Mucosa of descending colon (tissue), 3 donors: ENCODE data around the gene MYO16. TPM values are rescaled to one million over a fixed set of nuclear protein-coding genes. Genes with fewer than 3 reads are reported as not detected.

Experiments
- ATAC-seq: fragments of 200-7000 bp; cut with Tn5 transposase; one replicate; pipeline ENCODE4 v1.9.1; 2020; ENCODE audit warnings: mild to moderate bottlenecking, moderate library complexity
- DNase-seq, 3 donors: peaks; one replicate each; pipeline ENCODE4 v3.0.0-alpha.2; 2020
- H3K36me3 ChIP-seq: fragments of 200-600 bp; one replicate; pipeline ENCODE4 v1.8.0; 2021; ENCODE audit warnings: low read depth, mild to moderate bottlenecking
- H3K4me1 ChIP-seq: fragments of 200-600 bp; one replicate; pipeline ENCODE4 v1.8.0; 2021; ENCODE audit warnings: low read depth, mild to moderate bottlenecking
- H3K4me3 ChIP-seq: fragments of 200-600 bp; one replicate; pipeline ENCODE4 v1.8.0; 2021; ENCODE audit warnings: mild to moderate bottlenecking
- H3K9me3 ChIP-seq: fragments of 200-600 bp; one replicate; pipeline ENCODE4 v1.8.0; 2021; ENCODE audit warnings: mild to moderate bottlenecking
- CTCF ChIP-seq: fragments of 200-600 bp; IDR thresholded peaks from one replicate; pipeline ENCODE4 v1.8.0; 2022; ENCODE audit warnings: antibody characterized with exemption, mild to moderate bottlenecking
- intact Hi-C, 2 donors: fragments of 100-400 bp; cut with DNase I in 1 of 2; cut with micrococcal nuclease in 1 of 2; formaldehyde crosslinking; loops; one replicate each; pipeline versions ENCODE4 v1.11.0 to v1.11.1; 2022; cut with DNase I, micrococcal nuclease
- total RNA-seq, 3 donors: library from RNA; stranded (reverse); fragmentation: NEBNext Ultra II Directional in 2 of 3; extraction: Animal tissue kit (Norgen Biotek cat#: 25700) in 2 of 3; gene quantifications; one replicate each; pipeline versions ENCODE4 v1.2.1 to v1.2.4, GENCODE V29; 2021 to 2023
- donor health status: DM: no; HTN: no; CAD: no; lungs with moderate emphysema.
- donor health status: DM: no; HTN: no; CAD: no.
- donor health status: DM: no; HTN: yes; CAD: no.

Gene MYO16
- total RNA-seq, 3 donors from 2014 or later: 0.06 TPM; not detected in 2

GRCh38 chr13:108621462-108621861, 7.9 kb upstream of the MYO16 start:
- no peak for ATAC-seq
- DNase-seq: no peak
- H3K4me1 ChIP-seq: no peaks in the 10 kb centered on the region
- TF ChIP-seq CTCF: no peak
- H3K36me3 ChIP-seq: no peaks in the 10 kb centered on the region
- no peaks in the 10 kb centered on the region for H3K9me3 ChIP-seq
- intact Hi-C loops: no loop called here
- no peak overlapping the region for H3K4me3 ChIP-seq

- ATAC-seq: no peak
- intact Hi-C loops: no loop called here
- Histone ChIP-seq H3K4me1 (no peaks in the 10 kb centered on the region), H3K9me3 (no peaks in the 10 kb centered on the region), H3K36me3 (no peaks in the 10 kb centered on the region), H3K4me3 (no peak overlapping the region)
- no peak for DNase-seq
- no peak for TF ChIP-seq CTCF
Observed at GRCh38 chr13:108624108-108624507, 5.3 kb upstream of the MYO16 start.

- no peak for ATAC-seq
- no peak for TF ChIP-seq CTCF
- Histone ChIP-seq H3K36me3 (no peaks in the 10 kb centered on the region), H3K4me3 (no peak overlapping the region), H3K4me1 (no peaks in the 10 kb centered on the region), H3K9me3 (no peaks in the 10 kb centered on the region)
- DNase-seq: no peak
- intact Hi-C loops: no loop called here
Observed at GRCh38 chr13:108624979-108625378, 4.4 kb upstream of the MYO16 start.

- intact Hi-C loops: no loop called here
- no peak for TF ChIP-seq CTCF
Observed at GRCh38 chr13:108629988-108630387, 577 bp downstream of the MYO16 start.

GRCh38 chr13:108632649-108633167, 3.3 kb downstream of the MYO16 start:
- DNase-seq (no peak), ATAC-seq (no peak)
- intact Hi-C loops: no loop called here

More at GRCh38 chr13:108629988-108630387, 577 bp downstream of the MYO16 start:
- H3K4me1 ChIP-seq: no peaks in the 10 kb centered on the region
- no peaks in the 10 kb centered on the region for H3K9me3 ChIP-seq
- H3K36me3 ChIP-seq: no peaks in the 10 kb centered on the region
- ATAC-seq (no peak), DNase-seq (no peak)
- no peak overlapping the region for H3K4me3 ChIP-seq

More at GRCh38 chr13:108632649-108633167, 3.3 kb downstream of the MYO16 start:
- no peak overlapping the region for H3K4me3 ChIP-seq
- H3K36me3 ChIP-seq: no peaks in the 10 kb centered on the region
- no peaks in the 10 kb centered on the region for H3K9me3 ChIP-seq
- TF ChIP-seq CTCF: no peak
- no peaks in the 10 kb centered on the region for H3K4me1 ChIP-seq
